Stimulated activated CD8-positive, alpha-beta memory T cell treated with anti-CD3 and anti-CD28 coated beads, Interleukin-4, amount 100 ng/mL, for 24 hours (primary cell): ENCODE measurements around the gene CCDC85C.

Source experiments
- DNase-seq: peaks from one replicate; pipeline ENCODE4 v3.0.0-alpha.2; 2020; ENCODE audit warnings: low read depth

Gene CCDC85C

GRCh38 chr14:99539491-99539890 is 64.5 kb downstream of the CCDC85C start:
- DNase-seq = no peak

- DNase-seq = no peak
Measured at GRCh38 chr14:99538733-99539132, 65.3 kb downstream of the CCDC85C start.

DNA sequence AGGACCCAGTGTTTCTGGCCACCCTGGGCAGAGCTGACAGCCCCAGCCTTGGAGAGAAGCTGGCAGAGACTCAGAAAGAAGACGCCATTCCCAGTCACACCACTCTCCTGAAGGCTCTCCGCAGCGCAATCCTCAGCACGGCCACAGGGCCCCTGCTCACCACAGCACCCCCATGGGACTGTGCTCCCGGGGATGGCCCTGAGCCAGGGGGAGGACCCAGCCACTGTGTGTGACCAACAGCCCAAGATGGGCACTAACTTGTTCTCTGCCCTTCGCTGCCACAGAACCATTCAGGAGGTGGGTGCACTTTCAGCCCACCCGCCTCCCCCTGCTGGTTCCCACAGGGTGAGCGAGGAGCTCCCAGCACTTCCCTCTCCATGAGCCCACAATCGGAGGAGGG is 65.7 kb downstream of the CCDC85C start:
- no peak for DNase-seq

GRCh38 chr14:99537399-99537798 is 66.6 kb downstream of the CCDC85C start:
- no peak for DNase-seq

DNA sequence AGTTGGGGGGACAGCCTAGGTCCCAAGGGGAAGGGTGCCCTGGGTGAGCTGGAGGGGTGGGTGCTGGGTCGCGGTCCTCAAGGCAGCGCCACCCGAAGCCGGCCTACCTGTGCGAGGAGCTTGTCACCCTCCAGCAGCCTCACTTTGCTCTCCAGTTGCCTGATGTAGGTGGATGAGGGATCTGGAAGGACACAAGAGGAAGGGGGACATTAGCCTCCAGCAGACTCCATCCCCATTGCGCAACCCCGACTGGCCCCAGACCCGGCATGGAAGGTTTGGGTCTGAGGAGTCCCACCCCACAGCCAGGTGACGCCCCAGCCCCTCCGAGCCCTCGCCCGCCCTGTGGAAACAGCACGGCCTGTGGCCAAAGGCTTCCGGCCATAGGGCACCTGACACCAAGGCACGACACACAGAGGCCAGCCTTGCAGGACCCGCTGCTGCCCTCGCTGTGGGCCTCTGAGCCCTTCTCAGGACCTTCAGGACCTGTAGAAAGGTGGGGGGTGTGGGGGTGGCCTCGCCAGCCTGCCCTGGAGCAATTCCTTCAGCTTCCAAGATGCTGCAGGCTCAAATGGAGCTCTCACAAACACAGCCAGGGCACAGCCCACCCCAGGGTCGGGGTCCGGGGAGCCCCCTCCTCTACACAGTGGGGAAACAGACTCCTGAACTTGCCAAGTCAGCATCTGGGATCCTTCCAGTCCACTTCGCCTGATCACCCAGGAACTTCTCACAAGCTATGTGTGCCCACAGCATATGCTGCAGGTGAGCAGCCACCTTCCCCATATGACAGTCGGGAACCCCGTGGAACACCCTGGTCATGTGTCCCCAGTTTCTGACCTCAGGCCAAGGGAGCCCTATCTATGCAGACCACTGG is 67.9 kb downstream of the CCDC85C start:
- no peak for DNase-seq

DNA sequence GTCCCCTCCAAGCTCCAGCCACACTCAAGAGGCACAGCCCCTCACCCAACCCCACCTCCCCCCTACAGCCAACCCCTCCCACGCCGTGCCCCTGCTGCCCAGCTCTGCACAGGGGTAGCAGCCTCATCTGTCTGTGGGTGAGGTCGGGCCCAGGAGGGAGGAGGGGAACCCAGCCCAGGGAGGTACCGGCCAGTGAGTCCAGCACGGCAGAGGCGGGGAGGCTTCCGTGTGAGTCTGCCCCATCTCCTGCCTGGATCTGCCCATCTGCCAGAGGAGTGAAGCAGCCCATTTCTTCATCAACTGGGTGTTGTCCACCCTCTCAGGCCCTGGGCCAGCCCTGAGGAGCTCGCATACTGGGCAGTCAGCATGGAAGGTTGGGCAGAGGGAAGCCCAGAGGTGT is 68.6 kb downstream of the CCDC85C start:
- DNase-seq = no peak

GRCh38 chr14:99534863-99535262 is 69.1 kb downstream of the CCDC85C start:
- no peak for DNase-seq

DNA sequence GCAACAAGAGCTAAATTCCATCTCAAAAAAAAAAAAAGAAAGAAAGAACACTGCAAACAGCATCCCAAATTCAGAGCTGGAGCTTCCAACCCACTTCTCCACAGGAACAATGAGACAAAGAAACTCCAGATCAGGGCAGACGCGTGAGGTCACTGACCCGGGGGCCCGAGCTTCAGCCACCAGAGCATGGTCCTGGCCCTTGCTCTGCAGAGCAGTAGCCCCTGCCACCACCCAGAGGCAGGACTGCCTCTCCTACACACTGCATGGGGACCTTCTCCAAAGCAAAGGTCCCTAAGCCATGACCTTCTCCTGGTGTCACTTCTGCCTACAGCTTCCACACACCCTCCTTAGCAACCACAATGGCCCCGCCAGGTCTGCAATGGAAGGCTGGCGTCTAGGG is 69.7 kb downstream of the CCDC85C start:
- no peak for DNase-seq

- no peak for DNase-seq
Measured at GRCh38 chr14:99532310-99532709, 71.7 kb downstream of the CCDC85C start.

GRCh38 chr14:99531251-99532096 is 72.5 kb downstream of the CCDC85C start:
- DNase-seq = no peak

DNA sequence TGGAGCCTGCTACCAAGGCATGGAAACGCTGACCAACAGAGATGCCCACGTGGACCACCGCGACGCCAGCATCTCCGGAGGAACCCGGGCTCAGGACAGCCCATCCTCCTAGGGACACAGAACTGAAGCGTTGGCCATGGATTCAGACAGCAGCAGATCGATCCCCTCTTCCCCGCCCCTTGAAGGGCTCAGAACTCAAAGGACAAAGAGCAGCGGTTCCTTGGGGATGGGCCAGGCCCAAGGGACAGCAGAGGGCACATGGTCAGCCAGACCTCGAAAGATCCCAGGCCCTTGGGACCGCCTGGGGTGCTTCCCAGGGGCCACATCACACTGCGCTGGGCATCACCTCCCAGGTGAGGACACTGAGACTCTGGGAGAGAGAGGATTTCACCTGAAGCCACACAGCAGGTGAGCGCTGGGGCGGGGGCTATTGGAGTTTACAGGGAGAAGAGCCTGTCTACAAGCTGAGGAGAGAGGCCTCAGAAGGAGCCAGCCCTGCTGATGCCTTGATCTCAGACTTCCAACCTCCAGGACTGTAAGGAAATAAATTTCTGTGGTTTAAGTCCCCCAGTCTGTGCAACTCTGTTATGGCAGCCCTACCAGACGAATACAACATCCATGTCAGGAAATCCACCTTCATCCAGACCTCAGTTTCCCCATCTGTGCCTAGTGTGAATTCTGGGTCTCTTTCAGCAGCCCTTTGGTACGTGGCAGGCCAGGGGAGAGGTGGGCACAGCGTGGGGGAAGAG is 73.4 kb downstream of the CCDC85C start:
- no peak for DNase-seq

DNA sequence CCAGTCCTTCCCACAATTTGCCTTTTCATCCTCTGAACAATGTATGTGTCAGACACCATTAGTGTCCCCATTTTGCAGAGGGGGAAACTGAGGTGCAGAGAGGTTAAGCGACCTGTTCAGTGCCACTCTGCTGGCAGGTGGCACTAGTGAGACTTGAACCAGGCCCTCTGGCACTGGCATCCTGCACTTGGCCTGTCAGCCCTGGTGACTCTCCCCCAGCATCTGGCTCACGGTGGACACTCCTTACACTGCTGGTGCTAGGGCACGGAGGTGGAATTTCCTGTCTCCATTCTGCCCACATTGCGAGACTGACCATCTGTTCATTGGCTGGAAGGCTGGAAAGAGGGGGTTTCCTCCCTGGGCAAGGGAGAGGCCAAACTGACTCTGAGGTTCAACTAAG is 74.1 kb downstream of the CCDC85C start:
- no peak for DNase-seq

DNA sequence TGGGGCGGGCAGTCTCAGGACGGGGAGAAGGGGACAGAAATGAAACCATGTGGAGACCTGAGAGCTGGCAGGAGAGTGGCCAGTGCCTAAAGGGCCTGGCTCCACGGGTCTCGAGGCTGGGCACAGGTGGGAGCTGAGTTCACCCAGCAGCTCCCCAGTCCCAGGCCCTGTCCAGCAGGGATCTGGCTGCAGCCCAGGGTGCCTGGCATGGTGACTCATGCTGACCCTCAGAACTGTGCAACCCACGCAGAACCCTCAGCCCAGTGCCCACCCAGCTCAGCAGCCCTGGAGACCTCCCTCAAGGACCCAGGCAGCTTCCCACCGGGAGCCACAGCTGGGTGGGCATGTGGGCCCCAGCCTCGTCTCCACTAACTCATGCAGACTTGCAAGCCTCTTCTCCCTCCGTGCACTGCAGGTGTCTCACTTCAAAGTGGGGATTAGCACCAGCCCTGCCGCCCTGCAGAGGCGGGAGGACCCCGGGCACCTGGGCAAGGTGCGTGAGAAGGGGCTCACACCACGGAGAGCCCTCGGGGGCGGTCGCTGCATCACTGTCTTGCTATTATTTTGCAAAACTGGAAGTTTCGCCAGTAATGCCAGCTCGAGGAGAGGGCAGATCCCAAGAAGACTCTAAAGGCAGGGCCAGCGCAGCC is 76.5 kb downstream of the CCDC85C start:
- no peak for DNase-seq

- no peak for DNase-seq
Measured at GRCh38 chr14:99527026-99527425, 77.0 kb downstream of the CCDC85C start.

GRCh38 chr14:99525699-99526080 is 78.3 kb downstream of the CCDC85C start:
- no peak for DNase-seq

GRCh38 chr14:99524804-99525698 is 79.0 kb downstream of the CCDC85C start:
- DNase-seq = no peak

DNA sequence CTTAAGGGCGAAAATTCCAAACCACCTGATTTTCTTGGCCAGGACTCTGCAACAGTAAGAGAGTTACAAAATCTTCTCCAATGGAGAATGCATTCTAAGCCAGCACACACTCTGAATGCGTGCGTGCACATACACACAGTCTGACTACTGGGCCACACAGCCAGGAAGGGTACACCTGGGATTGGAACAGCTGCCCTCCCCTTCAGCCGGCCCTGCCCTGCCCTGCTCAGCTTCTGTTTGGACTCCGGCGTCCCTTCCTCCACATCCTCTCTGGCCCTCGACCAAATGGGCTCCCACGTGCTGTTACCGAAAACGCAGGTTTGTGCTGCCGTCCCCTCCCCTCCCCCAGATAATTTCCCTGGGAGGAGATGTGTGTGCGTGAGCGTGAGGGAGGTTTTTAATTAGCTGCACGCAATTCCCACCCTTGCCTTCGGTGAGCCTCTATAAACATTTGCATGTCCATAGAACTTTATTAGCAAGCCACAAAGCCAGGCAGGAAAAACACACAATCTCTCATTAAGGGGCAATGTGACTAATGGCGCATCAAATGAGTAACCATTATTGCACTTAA is 79.8 kb downstream of the CCDC85C start:
- no peak for DNase-seq

DNA sequence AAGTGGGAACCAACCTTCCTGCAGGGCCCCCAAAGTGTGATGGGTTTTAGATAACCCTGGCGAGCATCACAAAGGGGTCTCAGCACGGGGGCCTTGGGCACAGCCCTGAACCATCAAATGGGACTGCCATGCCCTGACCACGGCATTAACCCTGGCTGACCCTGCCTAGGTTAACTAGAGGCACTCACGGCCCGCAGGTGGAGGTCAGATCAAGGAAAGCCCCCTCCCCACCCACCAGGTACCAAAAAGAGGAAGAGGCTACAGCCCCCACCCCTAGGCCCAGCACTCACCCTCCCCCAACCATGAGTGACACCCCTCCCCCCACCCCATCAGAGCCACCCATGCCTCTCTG is 80.3 kb downstream of the CCDC85C start:
- no peak for DNase-seq

GRCh38 chr14:99522934-99523703 is 80.9 kb downstream of the CCDC85C start:
- DNase-seq = no peak

DNA sequence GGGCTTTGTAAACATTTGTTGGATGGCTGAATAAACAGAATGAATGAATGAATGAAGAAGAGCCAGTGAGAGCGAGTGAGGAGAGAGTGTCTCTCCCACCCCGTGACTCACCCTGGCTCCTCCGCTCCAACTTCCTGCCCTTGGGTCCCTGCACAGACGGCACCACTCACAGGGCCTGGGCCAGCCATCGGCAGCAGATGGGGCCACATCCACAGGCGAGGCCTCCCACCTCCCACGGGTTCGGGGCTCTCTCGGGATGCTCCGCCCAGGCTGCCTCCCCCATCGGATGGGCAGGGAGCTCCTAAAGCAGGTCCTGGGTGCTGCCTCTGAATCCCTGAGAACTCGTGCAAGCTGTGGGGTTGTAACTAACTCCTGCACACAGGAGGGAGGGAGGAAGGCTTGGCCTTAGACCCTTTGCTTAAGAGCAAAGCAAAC is 81.5 kb downstream of the CCDC85C start:
- no peak for DNase-seq
